GM21423 (cell line): ENCODE measurements around the gene FOLR1.

ENCODE experiments used
- ATAC-seq: cut with Tn5 transposase; IDR thresholded peaks from one replicate; pipeline ENCODE4 v1.9.1; 2021; ENCODE audit warnings: mild to moderate bottlenecking, moderate library complexity; ENCODE audit not compliant: unreplicated experiment

FOLR1 gene

DNA sequence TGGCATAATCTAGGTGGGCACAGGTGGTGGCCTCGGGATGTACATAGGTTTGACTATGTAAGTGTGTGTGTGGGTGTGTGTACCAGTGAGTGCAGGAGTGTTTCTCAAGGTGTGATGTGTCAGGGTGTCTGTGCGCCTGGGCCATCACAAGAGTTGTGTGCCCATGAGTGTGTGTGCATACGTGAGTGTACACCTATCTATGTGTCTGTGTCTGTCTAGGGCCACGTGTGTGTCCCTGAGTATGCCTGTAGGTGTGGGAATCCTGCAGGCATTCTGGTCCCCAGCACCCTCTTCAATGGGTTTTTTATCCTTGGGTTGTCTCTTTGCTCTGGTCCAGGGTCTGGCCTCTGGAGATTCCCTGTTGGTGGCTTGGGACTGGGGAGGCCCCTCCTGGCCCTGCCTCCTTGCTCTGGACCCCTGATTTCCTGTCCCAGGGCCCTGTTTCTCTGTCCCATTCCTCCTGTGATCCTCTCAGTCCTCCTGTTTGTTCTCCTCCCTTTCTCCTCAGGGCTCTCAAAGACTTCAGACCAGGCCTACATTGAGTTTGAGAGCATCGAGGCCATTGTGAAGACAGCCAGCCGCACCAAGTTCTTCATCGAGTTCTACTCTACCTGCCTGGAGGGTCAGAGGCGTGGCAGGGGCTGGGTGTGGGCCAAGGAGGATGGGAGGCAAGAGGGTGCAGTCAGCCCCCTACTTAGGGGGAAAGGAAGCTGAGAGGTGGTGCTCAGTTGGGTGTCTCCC lies 42.0 kb downstream of the FOLR1 start:
- ATAC-seq = no peak

DNA sequence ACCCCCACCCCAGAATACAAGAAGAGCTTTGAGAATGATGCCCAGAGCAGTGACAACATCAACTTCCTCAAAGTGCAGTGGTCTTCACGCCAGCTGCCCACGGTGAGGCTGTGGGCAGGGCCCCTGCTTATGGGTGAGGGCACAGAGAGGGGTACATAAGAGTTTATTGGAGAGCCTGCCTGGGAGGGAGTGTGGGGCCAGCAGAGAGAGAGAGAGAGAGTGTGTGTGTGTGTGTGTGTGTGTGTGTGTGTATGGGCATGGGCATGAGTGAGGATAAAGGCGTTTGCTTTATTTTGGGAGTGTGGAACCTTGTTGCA lies 42.5 kb downstream of the FOLR1 start:
- ATAC-seq = no peak

- ATAC-seq = no peak
These were observed 43.0 kb downstream of the FOLR1 start for GRCh38 chr11:72234920-72235319.

- no peak for ATAC-seq
These were observed 43.6 kb downstream of the FOLR1 start for GRCh38 chr11:72235351-72236057.

DNA sequence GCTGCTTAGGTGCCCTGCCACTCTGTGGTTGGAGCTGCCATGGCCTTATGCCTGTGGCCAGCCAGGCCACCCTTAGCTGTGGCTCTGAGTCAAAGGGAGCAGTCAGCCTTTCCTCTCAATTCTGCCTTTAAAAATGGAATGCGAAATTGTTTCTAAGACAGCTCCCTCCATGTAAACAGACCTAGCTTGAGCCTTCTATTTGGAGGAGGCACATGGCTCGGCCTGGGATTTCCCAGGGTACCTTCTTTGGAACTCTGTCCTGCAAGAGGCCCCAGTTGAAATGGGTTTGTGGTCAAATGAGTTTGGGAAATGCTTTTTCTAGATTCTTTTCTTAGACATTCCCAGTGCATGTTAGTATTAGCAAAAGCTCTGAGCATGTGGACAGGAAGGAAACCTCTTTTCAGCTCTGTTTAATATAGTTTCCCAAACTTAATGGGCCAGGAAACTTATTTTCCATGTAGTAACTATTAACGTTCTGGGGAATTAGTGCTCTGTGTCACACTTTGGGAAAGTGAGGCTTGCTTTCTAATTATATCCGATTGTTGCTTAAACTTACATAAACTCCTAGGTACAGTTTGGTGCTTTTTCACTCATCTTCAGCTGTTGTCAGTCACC lies 44.2 kb downstream of the FOLR1 start:
- ATAC-seq = no peak

DNA sequence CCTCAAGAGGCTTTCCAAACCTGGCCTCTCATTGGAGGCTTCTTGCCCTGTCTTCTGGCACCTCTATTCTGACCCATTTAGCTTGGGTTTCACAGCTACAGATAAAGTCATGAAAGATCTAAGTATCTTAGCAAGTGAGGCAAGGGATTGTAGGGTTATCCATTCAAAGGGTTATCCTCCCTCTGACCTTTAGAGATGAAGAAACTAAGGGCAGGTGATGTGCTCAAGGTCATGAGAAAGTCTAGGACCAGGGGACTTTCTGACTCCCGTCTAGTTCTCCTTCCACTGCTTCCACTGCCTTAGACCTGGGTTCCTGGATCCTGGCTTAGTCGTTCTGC lies 44.8 kb downstream of the FOLR1 start:
- no peak for ATAC-seq

GRCh38 chr11:72237112-72237931 lies 45.4 kb downstream of the FOLR1 start:
- ATAC-seq = no peak

- no peak for ATAC-seq
These were observed 46.1 kb downstream of the FOLR1 start for GRCh38 chr11:72238040-72238450.

GRCh38 chr11:72238492-72239312 lies 46.8 kb downstream of the FOLR1 start:
- no peak for ATAC-seq

DNA sequence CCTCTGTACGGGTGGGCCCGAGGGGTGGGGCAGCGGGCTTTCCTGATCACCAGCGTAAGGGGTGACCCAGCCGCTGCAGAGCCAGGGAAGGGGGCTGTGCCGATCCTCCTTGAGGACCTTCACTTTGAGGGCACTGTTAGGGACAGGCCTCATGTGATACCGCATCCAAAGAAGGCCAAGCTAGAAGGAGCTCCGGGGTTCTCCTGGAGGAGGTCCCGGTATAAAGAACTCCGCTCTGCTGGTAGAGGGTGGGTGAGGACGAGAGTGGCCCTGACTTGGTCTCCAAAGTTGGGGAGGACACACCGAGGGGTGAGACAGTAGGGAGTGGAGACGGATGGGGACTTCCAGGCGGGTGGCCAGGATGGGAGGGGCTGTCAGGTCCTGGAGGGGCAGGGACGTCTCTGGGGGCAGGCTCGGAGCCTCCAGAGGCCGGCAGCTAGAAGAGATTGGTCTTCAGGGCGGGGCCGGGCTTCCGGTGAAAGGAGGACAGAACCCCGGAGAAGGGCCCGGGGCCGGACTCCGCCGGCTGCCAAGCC lies 47.4 kb downstream of the FOLR1 start:
- peak; percentile 42 for ATAC-seq

- ATAC-seq = no peak
These were observed 48.0 kb downstream of the FOLR1 start for GRCh38 chr11:72239849-72240460.

- ATAC-seq = no peak
These were observed 48.7 kb downstream of the FOLR1 start for GRCh38 chr11:72240461-72241290.

- no peak for ATAC-seq
These were observed 49.4 kb downstream of the FOLR1 start for GRCh38 chr11:72241291-72241781.

DNA sequence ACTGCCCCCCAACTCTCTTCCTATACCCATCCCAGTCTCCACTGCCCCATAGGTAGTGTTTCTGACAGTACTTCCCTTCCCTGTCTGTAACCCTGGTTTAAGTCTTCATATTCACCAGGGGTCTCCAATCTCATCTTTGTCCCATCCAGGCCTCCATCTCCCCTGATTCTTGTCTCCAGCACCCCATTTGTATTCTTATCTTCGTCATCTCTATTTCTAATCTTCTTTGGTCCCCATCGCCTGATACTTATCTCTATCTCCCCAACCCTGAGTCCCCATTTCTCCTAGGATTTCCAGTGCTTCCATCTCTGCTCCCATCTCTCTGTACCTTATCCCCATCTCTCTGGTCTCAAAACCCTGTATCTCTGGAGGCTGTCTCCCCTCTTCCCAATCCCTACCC lies 50.2 kb downstream of the FOLR1 start:
- ATAC-seq = no peak

GRCh38 chr11:72243173-72244059 lies 51.5 kb downstream of the FOLR1 start:
- no peak for ATAC-seq

DNA sequence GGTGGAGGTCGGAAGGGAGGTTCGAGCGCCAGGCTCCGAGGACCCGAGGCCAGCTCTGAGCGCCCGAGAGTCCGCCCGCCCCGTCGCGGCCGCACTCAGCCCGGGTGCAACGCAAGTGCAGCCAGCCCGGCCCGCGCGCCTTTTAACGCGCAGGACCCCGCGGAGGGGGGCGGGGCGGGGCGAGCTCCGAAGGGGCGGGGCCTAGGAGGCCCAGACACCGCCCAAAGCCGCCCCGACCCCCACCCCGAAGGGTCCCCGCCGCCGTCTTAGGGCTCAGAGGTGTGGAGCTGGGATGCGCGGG lies 52.1 kb downstream of the FOLR1 start, which contains the start of gene PHOX2A:
PHOX2A (minus strand) TSS at position 117 of the 301 bp plus-strand sequence. CDS start 172 bp downstream, outside the sequence.
- no peak for ATAC-seq

DNA sequence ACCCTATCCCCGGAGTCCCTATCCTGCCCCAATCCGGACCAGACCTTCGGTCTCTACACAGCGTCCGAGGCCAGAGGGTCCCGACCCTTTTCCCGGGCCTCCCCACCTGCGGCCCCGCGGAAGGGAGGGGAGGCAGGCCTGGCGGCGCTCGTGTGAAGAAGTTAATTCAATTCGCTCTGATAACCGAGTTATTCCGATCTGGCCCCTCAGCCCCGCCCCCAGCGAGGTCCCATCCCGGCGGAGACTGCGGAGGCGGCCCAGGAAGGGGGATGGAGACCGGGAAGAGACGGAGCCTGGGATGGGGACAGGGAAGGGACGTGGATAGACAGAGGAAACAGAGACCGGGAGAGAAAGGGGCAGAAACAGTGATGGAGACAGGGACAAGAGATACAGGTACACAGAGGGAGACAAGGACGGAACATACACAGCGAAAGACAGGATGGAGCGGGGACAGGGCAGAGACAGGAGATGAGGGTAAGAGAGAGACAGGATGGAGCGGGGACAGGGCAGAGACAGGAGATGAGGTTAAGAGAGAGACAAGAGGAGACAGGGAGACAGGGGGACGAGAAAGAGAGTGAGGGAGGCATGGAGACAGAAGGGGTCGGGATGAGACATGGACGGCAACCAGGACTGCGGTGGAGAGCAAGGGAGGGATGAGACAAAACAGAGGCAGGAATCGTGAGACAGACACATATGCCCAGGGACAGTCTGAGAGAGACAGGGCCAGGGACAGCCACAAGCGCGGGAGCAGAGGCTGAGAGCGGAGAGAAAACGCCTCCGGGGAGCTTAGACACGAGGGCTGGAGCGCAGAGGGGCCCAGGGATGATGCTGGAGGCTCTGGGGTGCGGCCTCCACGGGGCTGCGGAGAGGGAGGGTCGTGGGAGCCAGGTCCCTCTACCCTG lies 52.7 kb downstream of the FOLR1 start:
- ATAC-seq = no peak
